Mesenchymal stem cell (in vitro differentiated cells and primary cell): ENCODE data around the gene SYT15.
"Not testable (repeated sequence)": the region's sequence is repeated elsewhere in the genome, so short reads cannot be mapped to it uniquely, and the experiment has no call there.

Source experiments
- DNase-seq: peaks from one replicate; pipeline ENCODE4 v3.0.0-alpha.2; 2013
- H2AFZ ChIP-seq: one replicate; pipeline ENCODE4 v1.6.1; 2013; ENCODE audit warnings: low read depth, mild to moderate bottlenecking, control low read depth, inconsistent platforms, low read length, moderate library complexity
- H2AK5ac ChIP-seq: 2 replicates; pipeline ENCODE4 v1.6.1; 2013; ENCODE audit warnings: low read length, moderate library complexity, mild to moderate bottlenecking, inconsistent platforms; ENCODE audit not compliant: severe bottlenecking
- H2BK120ac ChIP-seq: one replicate; pipeline ENCODE4 v1.6.1; 2013; ENCODE audit warnings: low read depth, mild to moderate bottlenecking, inconsistent platforms, low read length, moderate library complexity
- H2BK12ac ChIP-seq, 2 experiments: one replicate each; pipeline ENCODE4 v1.6.1; 2013; ENCODE audit warnings: inconsistent platforms in 2 of 2, low read length in 2 of 2, mild to moderate bottlenecking in 2 of 2, moderate library complexity in 2 of 2, control low read depth in 1 of 2
- H2BK15ac ChIP-seq: one replicate; pipeline ENCODE4 v1.6.1; 2013; ENCODE audit warnings: mild to moderate bottlenecking, low read depth, inconsistent platforms; ENCODE audit not compliant: poor library complexity, severe bottlenecking
- H2BK5ac ChIP-seq: 2 replicates; pipeline ENCODE4 v1.6.1; 2013; ENCODE audit warnings: low read depth, mild to moderate bottlenecking, low read length, control low read depth, inconsistent platforms; ENCODE audit not compliant: poor library complexity, severe bottlenecking
- H3K14ac ChIP-seq, 2 experiments: one replicate each; pipeline ENCODE4 v1.6.1; 2013; ENCODE audit warnings: inconsistent platforms in 2 of 2, low read length in 2 of 2, control low read depth in 1 of 2, mild to moderate bottlenecking in 1 of 2, moderate library complexity in 1 of 2
- H3K18ac ChIP-seq, 2 experiments: one replicate each; pipeline ENCODE4 v1.6.1; 2013; ENCODE audit warnings: inconsistent platforms in 2 of 2, low read length in 2 of 2, control low read depth in 1 of 2, low read depth in 1 of 2, mild to moderate bottlenecking in 1 of 2
- H3K23ac ChIP-seq, 2 experiments: one replicate each; pipeline ENCODE4 v1.6.1; 2013; ENCODE audit warnings: inconsistent platforms in 2 of 2, low read length in 2 of 2, mild to moderate bottlenecking in 2 of 2, moderate library complexity in 2 of 2, control low read depth in 1 of 2
- H3K27ac ChIP-seq: 2 replicates; pipeline ENCODE4 v1.5.1; 2013; ENCODE audit warnings: mild to moderate bottlenecking, moderate library complexity, low read length, control low read depth, inconsistent platforms; ENCODE audit not compliant: poor library complexity, severe bottlenecking
- H3K27me3 ChIP-seq, 2 experiments: 2 replicates each; pipeline versions ENCODE4 v1.6.1 to v1.7.0; 2013; ENCODE audit warnings: low read length in 2 of 2, mild to moderate bottlenecking in 2 of 2, moderate library complexity in 2 of 2, control low read depth in 1 of 2, inconsistent platforms in 1 of 2; ENCODE audit not compliant: control insufficient read depth in 1 of 2, insufficient read depth in 1 of 2
- H3K36me3 ChIP-seq, 2 experiments: 2 replicates each; pipeline versions ENCODE4 v1.6.1 to v1.7.0; 2013; ENCODE audit warnings: low read length in 2 of 2, control low read depth in 1 of 2, inconsistent platforms in 1 of 2, low read depth in 1 of 2, mild to moderate bottlenecking in 1 of 2; ENCODE audit not compliant: insufficient read depth in 2 of 2, control insufficient read depth in 1 of 2
- H3K4ac ChIP-seq, 2 experiments: one replicate each; pipeline ENCODE4 v1.6.1; 2013; ENCODE audit warnings: inconsistent platforms in 2 of 2, low read length in 2 of 2, mild to moderate bottlenecking in 2 of 2, moderate library complexity in 2 of 2, control low read depth in 1 of 2, low read depth in 1 of 2
- H3K4me1 ChIP-seq: 2 replicates; pipeline ENCODE4 v1.6.1; 2013; ENCODE audit warnings: low read depth, low read length, control low read depth; ENCODE audit not compliant: control insufficient read depth, insufficient read depth
- H3K4me2 ChIP-seq: 2 replicates; pipeline ENCODE4 v1.6.1; 2013; ENCODE audit warnings: low read length, mild to moderate bottlenecking, inconsistent platforms; ENCODE audit not compliant: poor library complexity, severe bottlenecking
- H3K4me3 ChIP-seq, 2 experiments: 2 replicates each; pipeline versions ENCODE4 v1.5.1 to v1.7.0; 2013; ENCODE audit warnings: low read length in 2 of 2, mild to moderate bottlenecking in 2 of 2, control low read depth in 1 of 2, low read depth in 1 of 2; ENCODE audit not compliant: insufficient read depth in 1 of 2
- H3K79me1 ChIP-seq: replicated peaks from 2 replicates; pipeline ENCODE4 v1.6.1; 2013; ENCODE audit warnings: mild to moderate bottlenecking, control low read depth, low read length, inconsistent platforms; ENCODE audit not compliant: poor library complexity, severe bottlenecking
- H3K9ac ChIP-seq: 2 replicates; pipeline ENCODE4 v1.7.0; 2013; ENCODE audit warnings: mild to moderate bottlenecking, low read length, moderate library complexity
- H3K9me3 ChIP-seq: 2 replicates; pipeline ENCODE4 v1.7.0; 2013; ENCODE audit warnings: mild to moderate bottlenecking, low read length; ENCODE audit not compliant: control insufficient read depth
- H4K8ac ChIP-seq: one replicate; pipeline ENCODE4 v1.6.1; 2013; ENCODE audit warnings: inconsistent platforms, mild to moderate bottlenecking, low read length, moderate library complexity
- H4K91ac ChIP-seq: one replicate; pipeline ENCODE4 v1.6.1; 2013; ENCODE audit warnings: mild to moderate bottlenecking, low read length, inconsistent platforms
- WGBS: methylation state at CpG from one replicate; pipeline ENCODE4 v1.1.7; 2013; ENCODE audit warnings: mixed read lengths; 5-methylcytosine and 5-hydroxymethylcytosine counted together

The SYT15 gene

DNA sequence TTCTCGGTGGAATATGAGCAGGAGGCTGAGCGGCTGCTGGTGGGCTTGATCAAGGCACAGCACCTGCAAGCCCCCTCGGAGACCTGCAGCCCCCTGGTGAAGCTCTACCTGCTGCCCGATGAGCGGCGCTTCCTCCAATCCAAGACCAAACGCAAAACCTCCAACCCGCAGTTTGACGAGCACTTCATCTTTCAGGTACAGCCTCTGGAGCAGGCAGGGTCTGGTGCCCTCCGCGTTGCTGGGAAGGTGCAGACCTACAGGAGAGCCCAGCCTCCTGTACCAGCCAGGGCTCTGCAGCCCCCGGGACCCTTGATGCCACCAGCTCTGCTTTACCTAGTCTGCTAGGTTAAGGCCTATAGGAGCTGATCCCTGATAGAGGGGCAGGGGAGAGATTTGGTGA, 3.1 kb downstream of the SYT15 start:
- H2AK5ac ChIP-seq, H3K4me2 ChIP-seq: not testable (repeated sequence)

DNA sequence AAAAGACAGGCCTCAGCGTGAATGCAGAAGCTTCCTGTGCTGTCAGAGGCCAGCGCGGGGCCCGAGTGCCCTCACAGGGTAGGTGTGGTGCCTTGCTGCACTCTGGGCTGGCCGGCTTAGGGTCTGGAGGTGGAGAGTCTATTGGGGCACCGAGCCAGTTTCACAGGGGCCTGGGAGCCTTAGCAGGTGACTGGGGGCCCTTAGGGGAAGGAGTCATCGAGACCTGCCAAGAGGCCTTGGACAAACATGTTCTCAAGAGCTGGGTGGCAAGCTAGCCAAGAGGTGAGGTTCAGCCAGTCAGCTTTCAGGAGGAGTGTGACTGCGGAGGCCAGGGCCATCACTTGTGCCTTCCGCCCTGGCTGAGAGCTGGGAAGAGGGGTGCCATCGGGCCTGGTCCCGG, 3.6 kb downstream of the SYT15 start:
- not testable (repeated sequence) for H3K9ac ChIP-seq, H2AK5ac ChIP-seq, H3K4me3 ChIP-seq, H3K4me1 ChIP-seq, DNase-seq, H3K4ac ChIP-seq, H4K91ac ChIP-seq, H4K8ac ChIP-seq, H3K23ac ChIP-seq, H2AFZ ChIP-seq, H2BK15ac ChIP-seq, H2BK120ac ChIP-seq, H3K36me3 ChIP-seq, H2BK5ac ChIP-seq, H3K14ac ChIP-seq, H3K18ac ChIP-seq, H3K4me2 ChIP-seq, H3K79me1 ChIP-seq, H3K27me3 ChIP-seq, H2BK12ac ChIP-seq, H3K9me3 ChIP-seq, H3K27ac ChIP-seq
- no CpG with 5 or more reads among the region's 11 CpGs for WGBS

More for the DNA sequence above, 3.1 kb downstream of the SYT15 start:
- not testable (repeated sequence) for H3K27ac ChIP-seq, H3K79me1 ChIP-seq, H3K9ac ChIP-seq, DNase-seq, H2BK15ac ChIP-seq, H3K36me3 ChIP-seq, H3K9me3 ChIP-seq, H3K4ac ChIP-seq, H2BK12ac ChIP-seq, H3K4me3 ChIP-seq, H3K18ac ChIP-seq, H3K27me3 ChIP-seq, H4K91ac ChIP-seq, H4K8ac ChIP-seq, H2BK120ac ChIP-seq, H3K14ac ChIP-seq, H2BK5ac ChIP-seq, H2AFZ ChIP-seq, H3K23ac ChIP-seq, H3K4me1 ChIP-seq
- WGBS, result no CpG with 5 or more reads among the region's 12 CpGs

DNA sequence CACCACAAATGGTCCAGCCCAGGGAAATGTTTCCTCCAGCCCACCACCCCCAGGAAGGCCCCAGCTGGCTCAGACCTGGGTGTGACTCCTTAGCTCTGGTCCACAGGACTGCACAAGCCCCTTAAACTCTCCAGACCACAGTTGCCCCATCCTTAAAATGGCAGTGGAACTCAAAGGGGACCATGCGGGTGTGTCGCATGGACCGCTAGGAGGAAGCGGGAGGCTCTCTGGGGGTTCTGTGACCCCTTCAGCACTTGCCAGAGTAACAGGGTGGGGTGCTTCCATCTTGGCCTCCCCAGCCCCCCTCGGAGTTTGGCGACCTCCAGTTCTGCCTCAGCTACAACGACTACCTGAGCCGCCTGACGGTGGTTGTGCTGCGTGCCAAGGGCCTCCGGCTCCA, 5.3 kb downstream of the SYT15 start:
- not testable (repeated sequence) for H3K27ac ChIP-seq, H2BK15ac ChIP-seq, H3K4me2 ChIP-seq, H2BK12ac ChIP-seq, H3K4me1 ChIP-seq, H3K18ac ChIP-seq, H2AK5ac ChIP-seq, H3K9me3 ChIP-seq, H3K36me3 ChIP-seq, H3K27me3 ChIP-seq, H3K4me3 ChIP-seq, H3K9ac ChIP-seq, H2BK120ac ChIP-seq, H4K8ac ChIP-seq, H4K91ac ChIP-seq, H3K14ac ChIP-seq, H2BK5ac ChIP-seq, H3K23ac ChIP-seq, H3K79me1 ChIP-seq, H3K4ac ChIP-seq, H2AFZ ChIP-seq, DNase-seq
- WGBS, result 100% methylated on average over 3 of the region's 11 CpGs

DNA sequence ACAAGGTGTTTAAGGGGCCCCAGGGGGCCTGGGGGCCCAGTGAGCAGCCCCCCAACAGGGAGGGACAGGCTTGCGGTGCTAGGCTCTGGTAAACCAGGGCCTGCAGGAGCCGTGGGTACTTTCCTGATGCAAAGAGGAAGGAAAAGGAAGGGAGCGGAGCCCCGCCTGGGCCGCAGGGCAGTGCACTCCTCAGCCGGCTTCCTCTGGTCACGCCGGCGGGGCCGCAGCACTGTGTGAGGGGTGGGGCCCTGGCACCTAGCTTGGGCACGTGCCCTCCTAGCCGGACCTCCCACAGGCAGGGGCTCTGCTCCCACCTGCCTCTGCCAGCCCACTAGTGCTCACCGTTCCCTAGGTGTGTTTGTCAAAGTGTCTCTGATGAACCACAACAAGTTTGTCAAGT, 6.3 kb downstream of the SYT15 start:
- H2BK5ac ChIP-seq, H2AK5ac ChIP-seq, H3K14ac ChIP-seq, H2BK12ac ChIP-seq, H3K27ac ChIP-seq, H3K4me2 ChIP-seq, H3K79me1 ChIP-seq, H3K27me3 ChIP-seq, H3K18ac ChIP-seq, H3K4ac ChIP-seq, H3K4me3 ChIP-seq, H2BK120ac ChIP-seq, H4K91ac ChIP-seq, H4K8ac ChIP-seq, H3K4me1 ChIP-seq, H2BK15ac ChIP-seq, H3K9ac ChIP-seq, H3K9me3 ChIP-seq, H2AFZ ChIP-seq, H3K23ac ChIP-seq, H3K36me3 ChIP-seq, DNase-seq: not testable (repeated sequence)
- WGBS, result no CpG with 5 or more reads among the region's 13 CpGs
